GM21381 (cell line): ENCODE results near the gene ATP13A2.

ENCODE experiments used
- ATAC-seq: cut with Tn5 transposase; IDR thresholded peaks from one replicate; pipeline ENCODE4 v1.9.1; 2021; ENCODE audit warnings: mild to moderate bottlenecking, moderate library complexity; ENCODE audit not compliant: unreplicated experiment

The ATP13A2 gene

DNA sequence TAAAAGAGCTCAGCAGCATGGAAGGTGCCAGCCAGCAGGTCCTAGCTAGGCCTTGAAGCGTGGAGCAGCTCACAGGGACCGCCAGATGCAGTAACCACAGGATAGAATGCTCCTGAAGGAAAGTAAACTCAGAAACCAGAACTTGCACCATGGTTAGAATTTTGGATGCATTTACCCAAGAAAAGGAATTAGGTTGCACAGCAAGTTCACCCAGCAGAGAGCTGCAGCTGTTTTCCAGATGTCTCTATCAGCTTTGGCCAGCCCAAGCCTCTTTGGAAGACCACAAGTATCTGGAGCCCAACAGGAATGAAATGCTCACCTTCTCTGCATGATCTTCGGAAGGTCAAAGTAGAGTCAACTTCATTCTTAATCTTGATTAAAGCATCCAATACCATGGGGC lies 21.0 kb upstream of the ATP13A2 start:
- ATAC-seq, result no peak

GRCh38 chr1:17031436-17031835 lies 19.7 kb upstream of the ATP13A2 start:
- ATAC-seq, result no peak

DNA sequence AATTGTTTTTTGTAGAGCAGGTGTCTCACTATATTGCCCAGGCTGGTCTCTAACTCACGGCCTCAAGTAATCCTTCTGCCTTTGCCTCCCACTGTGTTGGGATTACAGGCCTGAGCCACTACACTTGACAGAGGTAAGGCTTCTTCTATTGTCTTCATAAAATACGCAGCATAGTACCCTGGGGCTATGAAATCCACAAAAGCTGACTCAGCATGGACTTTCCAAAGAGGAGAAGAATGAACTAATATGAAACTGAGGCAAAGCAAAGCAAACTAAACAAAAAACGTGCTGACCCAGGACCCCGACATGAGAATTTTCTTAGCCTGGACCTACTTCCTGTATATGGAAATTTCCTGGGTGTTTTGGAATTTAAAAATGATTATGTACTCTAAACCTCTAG lies 18.5 kb upstream of the ATP13A2 start:
- ATAC-seq, result no peak

- ATAC-seq, result no peak
Observed at GRCh38 chr1:17028662-17029188, 17.0 kb upstream of the ATP13A2 start.

DNA sequence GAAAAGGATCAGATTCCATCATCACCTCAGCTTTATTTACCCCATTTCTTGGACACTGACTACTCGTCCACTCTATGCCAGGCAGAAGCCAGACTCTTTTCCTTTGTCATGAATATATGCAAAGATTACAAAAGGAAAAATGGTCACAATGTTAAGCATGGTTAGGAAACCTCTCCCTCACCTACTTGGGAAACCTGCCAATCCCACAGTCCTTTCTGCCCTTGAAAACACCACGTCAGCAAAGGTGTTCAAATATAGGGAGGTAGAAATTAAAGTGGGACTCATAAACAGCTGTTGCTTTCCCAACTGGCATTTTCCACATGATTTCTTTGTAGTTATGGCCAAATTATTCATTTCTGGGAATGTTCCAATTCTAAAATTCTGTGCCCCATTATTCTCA lies 16.2 kb upstream of the ATP13A2 start:
- no peak for ATAC-seq

GRCh38 chr1:17027403-17027802 lies 15.7 kb upstream of the ATP13A2 start:
- ATAC-seq, result no peak

DNA sequence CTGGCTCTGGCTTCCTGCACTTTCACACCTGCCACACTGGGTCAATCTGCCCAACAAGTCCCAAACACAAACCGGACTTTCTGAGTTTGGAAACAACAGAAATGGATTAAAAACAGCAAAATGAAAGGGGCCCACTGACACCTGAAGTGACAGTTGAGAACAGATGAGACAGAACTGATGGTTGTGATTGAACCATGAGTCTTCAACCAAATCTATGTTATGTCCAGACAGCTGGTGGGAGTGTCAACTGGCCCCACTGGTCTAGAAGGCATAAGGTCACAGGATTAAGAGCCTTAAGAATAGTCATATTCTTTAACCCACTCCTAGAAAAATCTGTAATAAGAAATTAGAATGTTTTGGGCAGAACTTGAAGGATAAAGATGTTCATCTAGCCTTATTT lies 13.0 kb upstream of the ATP13A2 start:
- no peak for ATAC-seq

- ATAC-seq, result no peak
Observed at GRCh38 chr1:17023573-17023972, 11.8 kb upstream of the ATP13A2 start.

DNA sequence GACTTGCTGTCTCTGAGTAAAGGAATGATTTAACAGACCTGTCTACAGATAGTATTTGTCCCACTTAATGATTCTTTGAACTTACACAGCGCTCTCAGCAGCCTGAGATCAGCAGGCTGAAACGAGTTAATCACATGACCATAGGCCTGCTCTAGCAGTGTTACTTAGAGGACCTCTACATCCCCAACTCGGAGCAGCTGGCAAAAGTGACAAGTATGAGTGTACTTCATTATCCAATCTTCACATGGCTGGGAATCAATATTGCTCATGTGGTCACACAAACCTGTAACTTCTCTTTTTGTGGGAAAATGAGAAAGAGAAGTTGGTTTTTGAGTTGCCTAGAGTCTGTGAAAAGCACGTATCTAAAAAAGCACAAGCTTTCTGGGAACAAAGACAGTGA lies 11.4 kb upstream of the ATP13A2 start:
- ATAC-seq, result peak; percentile 53

- ATAC-seq, result no peak
Observed at GRCh38 chr1:17021896-17022295, 10.2 kb upstream of the ATP13A2 start.

GRCh38 chr1:17020502-17020901 lies 8.8 kb upstream of the ATP13A2 start:
- ATAC-seq, result no peak

DNA sequence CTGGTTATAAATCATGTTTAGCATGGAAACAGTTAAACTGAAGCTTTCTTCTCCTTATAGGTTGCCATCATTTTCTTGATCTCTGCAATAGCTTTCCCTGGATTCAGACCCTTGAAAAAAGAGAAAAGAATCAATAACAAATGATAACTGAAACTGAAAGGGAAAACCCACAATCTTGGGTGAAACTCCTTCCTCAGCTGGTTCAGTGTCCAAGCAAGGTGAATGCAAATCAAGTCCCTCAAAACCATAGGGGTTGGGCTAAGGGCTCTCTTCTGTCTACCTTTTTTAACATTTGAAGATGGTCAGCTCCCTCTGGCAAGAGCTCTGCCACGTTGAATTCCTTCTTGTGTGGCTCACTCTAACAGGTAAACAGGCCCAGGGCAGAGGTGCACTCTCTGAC lies 7.1 kb upstream of the ATP13A2 start:
- peak; percentile 48 for ATAC-seq

- ATAC-seq, result no peak
Observed at GRCh38 chr1:17017435-17017834, 5.7 kb upstream of the ATP13A2 start.

DNA sequence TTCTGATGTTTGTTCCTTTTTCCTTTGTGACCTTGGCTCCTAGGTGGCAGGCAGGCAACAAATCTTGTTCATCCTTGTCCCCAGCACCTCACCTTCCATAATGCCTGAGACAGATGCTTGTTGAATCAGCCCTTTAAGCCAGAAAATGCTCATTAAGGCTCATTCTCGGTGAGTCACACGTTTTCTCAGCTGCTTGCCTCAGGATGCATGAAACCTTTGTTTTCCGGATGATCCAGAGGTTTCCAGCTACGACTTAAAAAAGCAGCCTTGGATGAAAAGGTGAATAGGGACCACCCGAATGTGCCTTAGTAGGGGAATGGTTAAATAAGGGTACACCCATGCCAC lies 4.6 kb upstream of the ATP13A2 start:
- no peak for ATAC-seq

GRCh38 chr1:17014671-17015567 lies 3.2 kb upstream of the ATP13A2 start:
- ATAC-seq, result no peak

- no peak for ATAC-seq
Observed at GRCh38 chr1:17013491-17014320, 2.0 kb upstream of the ATP13A2 start.

GRCh38 chr1:17012775-17013490 lies 1.2 kb upstream of the ATP13A2 start:
- no peak for ATAC-seq

- ATAC-seq, result peak; percentile 11
Observed at GRCh38 chr1:17011092-17011438, 663 bp downstream of the ATP13A2 start.

DNA sequence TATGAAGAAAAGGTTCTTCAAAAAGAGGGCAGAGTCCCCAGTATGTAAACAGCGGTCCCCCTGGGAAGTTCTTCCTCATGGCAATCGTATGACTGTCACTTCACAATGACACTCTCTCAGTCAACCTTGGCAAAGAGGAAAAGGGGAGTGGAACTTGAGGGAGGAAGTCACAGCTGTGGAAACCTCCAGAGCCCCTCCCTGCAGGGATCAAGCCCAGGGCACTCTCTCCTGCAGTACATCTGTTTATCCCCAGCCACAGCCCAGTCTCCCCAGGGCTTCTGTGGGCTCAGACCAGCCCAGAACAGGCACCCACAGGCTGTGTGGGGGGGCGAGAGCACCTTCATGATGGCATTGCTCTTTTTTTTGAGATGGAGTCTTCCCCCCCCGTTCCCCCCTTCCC lies 2.0 kb downstream of the ATP13A2 start:
- no peak for ATAC-seq

- no peak for ATAC-seq
Observed at GRCh38 chr1:17008208-17008855, 3.4 kb downstream of the ATP13A2 start.

DNA sequence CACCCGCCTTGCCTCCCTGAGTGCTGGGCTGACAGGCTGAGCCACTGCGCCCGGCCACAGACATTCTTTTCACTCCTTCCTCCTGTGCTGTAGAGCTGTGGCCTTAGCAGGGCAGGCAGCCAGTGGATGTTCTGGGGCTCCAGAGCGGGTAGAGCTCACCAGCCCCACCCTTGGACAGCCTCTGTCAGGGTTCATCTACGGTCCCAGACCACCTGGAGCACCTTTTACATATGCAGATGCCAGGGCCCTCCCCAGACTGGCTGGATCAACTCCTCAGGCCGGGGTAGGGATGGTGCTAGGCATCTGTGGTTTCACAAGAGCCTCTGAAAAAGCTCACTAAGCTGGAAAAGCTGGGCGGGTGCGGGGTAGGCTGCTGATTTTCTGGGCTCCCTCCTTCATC lies 4.6 kb downstream of the ATP13A2 start:
- no peak for ATAC-seq
